ENCODE results near the gene THBS2.
A peak's percentile ranks its signal among the peaks of the same experiment; 100 is the strongest.
"Not testable (repeated sequence)": the region's sequence is repeated elsewhere in the genome, so short reads cannot be mapped to it uniquely, and the experiment has no call there.

The THBS2 gene

GRCh38 chr6:169232507-169232931 lies 21.1 kb downstream of the THBS2 start:
- DNase-seq (ENCODE audit: low spot score) (no peak), FAIRE-seq (no peak)

DNA sequence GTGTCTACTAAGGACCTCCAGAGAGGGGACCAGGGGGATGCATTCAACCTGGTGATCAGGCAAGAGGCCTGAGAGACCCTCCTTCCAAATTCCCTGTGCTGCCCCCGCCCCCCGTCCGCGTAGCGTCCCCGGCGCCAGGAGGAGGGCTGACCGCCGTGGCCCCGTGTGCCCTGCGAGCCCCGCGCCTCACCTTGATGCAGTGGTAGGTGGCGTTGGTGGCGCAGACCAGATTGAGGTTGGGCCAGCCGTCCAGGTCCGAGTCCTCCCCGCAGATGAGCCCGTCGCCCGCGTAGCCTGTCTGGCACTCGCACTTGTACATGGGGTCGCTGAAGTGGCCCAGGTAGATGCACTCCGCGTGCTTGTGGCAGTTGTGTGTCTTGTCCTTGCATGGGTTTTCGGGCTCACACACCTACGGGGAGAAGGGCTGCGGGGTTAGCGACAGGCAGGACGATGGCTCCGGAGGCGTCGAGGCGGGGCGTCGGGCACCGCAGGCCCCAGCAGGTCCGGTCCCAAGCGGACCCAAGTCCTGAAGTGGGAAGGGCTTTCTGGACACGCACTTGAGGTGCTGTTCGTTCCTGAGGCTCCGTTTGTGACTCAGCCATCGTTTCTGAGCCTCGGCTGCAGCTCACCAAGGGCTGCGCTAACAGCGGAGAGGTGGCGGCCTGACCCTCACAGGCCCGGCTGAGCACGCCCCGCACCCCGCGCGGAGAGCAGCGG lies 21.7 kb downstream of the THBS2 start:
- DNase-seq (ENCODE audit: low spot score) = no peak
- no peak for FAIRE-seq

GRCh38 chr6:169230946-169231789 lies 22.5 kb downstream of the THBS2 start:
- FAIRE-seq (no peak), DNase-seq (ENCODE audit: low spot score) (no peak)

GRCh38 chr6:169230322-169230665 lies 23.4 kb downstream of the THBS2 start:
- no peak for DNase-seq (ENCODE audit: low spot score)
- no peak for FAIRE-seq

DNA sequence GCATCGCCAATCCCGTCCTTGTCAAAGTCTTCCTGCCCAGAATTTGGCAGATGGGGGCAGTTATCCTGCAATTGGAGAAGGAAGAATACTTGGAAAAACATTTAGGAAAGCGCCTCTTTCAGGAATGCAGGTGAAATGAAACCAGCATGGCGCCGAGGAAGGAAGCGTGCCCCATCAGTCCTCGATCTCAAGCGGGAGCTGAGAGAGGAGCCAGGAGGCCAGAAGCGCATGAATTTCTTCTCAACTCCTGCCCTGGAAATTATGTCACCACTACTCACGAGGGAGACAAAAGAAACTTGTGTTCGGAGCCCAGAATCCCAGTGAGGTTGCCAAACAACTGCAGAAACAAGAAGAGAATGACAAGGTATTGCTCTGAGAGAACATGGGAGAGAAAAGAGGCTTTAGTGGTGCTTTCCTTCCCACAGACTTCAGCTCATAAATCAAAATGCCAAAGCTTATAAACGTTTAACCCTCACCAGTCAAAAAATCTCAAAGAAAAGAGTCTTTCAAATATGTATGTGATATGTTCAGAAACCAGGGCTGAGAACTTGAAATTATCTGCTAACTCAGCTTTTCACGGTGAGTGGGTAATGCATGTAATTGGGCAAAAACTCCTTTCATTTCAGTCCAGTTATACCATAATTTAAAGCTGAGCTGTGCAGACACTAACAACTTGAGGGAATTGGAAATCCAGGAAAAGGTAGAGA lies 23.9 kb downstream of the THBS2 start:
- no peak for DNase-seq (ENCODE audit: low spot score)
- FAIRE-seq = no peak

GRCh38 chr6:169227116-169227515 lies 26.5 kb downstream of the THBS2 start:
- no peak for DNase-seq (ENCODE audit: low spot score)
- FAIRE-seq = no peak

- no peak for DNase-seq (ENCODE audit: low spot score)
- no peak for FAIRE-seq
Observed at GRCh38 chr6:169225887-169226286, 27.8 kb downstream of the THBS2 start.

DNA sequence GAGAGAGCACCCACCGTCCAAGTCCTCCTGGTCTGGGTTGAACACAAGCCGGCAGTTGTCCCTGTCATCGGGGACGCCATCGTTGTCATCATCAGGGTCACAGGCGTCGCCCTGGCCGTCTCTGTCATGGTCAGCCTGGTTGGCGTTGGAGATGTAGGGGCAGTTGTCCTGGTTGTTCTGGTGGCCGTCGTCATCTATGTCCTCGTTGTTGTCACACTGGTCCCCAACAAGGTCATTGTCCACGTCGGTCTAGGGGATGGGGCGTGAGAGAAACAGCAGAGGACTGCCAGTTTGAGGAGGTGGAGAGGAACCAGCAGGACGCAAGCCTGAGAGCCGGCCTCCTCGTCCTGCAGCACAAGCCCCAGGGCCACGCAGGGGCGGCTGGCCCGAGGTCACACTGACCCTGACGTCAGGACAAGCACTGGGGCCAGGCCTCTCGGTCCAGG lies 28.5 kb downstream of the THBS2 start:
- DNase-seq (ENCODE audit: low spot score) (no peak), FAIRE-seq (no peak)

DNA sequence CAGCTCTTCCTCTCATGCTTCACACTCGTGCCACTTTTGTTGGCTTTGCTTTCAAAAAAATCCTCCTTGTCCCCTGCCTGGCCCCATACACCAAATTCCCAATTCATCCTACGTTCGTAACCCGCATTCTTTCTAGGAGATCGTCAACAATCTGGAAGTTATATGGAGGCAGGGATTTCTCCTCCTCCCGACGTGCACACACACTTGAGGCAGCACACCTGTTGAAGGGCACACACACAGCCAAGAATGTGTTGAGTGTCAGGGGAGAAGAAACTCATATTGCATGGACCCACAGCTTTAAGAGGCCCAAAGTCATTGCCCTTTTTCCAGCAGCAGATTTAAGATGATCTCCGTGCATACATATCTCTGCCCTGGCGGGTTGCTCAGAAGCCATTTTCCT lies 28.9 kb downstream of the THBS2 start:
- FAIRE-seq (no peak), DNase-seq (ENCODE audit: low spot score) (no peak)

DNA sequence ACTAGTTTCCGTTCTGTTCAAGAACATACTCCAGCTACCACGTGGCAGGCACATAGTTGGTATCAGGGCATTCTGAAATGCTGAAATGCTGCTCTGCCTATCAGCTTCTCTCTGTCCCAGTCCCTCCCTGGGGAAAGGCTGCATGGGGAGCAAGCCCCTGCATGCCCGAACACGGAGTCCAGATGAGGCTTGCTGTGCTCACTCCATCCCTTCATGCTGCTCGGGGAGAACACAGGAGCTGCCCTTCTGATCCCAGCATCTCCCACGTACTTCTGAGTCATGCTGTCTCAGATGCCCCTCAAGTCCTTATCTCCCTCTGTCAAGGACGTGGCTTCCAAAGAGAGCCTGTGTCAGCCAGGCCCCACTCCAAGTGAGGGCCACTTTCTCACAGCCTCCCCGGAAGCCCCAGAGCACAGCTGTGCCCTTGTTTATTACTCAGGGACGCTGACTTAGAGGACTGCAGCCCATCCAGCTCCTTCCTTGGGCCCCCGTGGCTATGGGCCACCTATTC lies 29.4 kb downstream of the THBS2 start:
- FAIRE-seq = no peak
- DNase-seq (ENCODE audit: low spot score) = no peak

DNA sequence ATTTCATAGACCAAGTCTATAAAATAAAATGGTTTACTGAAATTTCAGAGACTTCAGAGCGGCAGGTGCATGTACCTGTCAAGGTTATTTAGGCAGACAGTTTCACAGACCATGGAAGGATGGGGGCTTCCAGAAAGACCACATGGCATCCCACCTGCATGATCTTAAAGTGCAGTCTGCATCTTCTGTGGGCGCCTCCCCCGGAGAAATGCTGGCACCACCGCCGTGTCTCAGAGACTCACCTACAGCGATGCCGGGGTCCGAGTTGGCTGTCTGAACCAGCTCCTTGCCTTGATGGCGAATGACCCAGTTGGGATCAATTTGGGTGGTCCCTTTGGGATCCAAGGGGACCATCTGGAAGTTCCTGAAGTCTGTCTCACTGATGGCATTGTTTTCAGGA lies 30.6 kb downstream of the THBS2 start:
- no peak for DNase-seq (ENCODE audit: low spot score)
- no peak for FAIRE-seq

- no peak for DNase-seq (ENCODE audit: low spot score)
- no peak for FAIRE-seq
Observed at GRCh38 chr6:169222126-169222525, 31.5 kb downstream of the THBS2 start.

- no peak for DNase-seq (ENCODE audit: low spot score)
- FAIRE-seq = no peak
Observed at GRCh38 chr6:169221264-169221663, 32.4 kb downstream of the THBS2 start.

DNA sequence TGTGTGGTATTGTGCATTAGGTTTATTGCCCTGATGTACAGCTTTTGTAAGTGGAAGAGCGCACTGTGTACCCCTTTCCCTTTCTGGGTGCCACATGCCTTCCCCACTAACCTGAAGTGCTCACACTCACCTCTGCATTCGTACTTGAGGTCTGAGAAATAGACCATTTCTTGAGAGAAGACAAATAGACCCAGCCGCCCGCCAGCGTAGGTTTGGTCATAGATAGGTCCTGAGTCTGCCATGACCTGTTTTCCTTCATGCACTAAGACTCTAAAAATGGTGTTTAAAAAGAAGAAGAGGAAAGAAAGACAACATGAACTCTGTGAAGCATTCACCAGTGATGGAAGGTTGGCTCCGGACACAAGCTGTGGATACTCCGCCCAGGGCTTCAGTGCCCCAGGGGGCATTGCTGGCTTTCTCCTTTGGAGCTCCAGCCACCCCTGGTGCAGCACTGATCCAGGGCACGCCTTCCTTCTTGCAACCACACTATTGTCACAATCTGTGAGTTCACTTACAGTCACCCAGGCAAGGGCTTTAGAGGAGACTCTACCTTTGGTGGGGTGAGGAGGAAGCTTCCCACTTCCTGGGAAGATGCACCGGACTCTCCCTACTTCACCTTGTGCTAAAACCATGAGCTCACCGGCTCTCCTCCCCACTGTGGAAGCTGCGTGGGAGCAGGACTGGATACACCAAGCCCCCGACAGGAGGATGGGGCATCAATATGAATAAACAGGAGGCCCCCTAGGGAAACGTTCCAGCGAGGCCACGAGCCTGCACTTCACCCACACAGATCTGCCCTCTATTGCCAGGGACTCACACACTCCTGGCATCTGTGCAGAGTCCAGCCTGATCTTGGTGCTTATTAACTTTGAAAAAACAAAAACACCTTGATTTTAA lies 33.3 kb downstream of the THBS2 start:
- no peak for DNase-seq (ENCODE audit: low spot score)
- FAIRE-seq = no peak

DNA sequence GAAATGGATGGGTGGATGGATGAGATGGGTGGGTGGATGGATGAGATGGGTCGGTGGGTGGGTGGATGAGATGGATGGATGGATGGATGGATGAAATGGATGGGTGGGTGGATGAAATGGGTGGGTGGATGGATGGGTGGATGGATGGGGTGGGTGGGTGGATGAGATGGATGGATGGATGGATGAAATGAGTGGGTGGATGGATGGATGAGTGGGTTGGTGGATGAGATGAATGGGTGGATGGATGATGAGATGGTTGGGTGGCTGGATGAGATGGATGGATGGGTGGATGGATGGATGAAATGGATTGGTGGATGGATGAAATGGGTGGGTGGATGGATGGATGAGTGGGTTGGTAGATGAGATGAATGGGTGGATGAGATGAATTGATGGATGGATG lies 35.7 kb downstream of the THBS2 start:
- DNase-seq (ENCODE audit: low spot score) (no peak), FAIRE-seq (peak; percentile 17)

DNA sequence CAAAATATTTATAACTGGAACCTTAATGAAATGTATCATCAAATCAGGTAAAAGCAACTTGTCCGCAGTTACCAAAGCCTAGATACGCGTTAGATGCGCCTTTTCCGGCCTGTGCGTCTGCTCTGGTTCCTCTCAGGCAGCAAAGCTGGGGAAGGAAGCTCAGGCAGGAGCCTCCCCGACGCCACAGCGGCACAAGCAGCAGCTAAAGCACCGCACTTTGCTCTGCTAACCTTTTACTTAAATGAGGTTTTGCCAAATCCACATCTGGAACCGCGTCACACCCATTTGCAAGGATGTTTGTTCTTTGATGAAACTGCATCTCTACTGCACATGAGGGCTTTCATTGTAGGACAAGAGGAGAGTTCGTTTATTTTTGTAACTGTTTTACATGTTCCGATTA lies 36.8 kb downstream of the THBS2 start:
- no peak for DNase-seq (ENCODE audit: low spot score)
- no peak for FAIRE-seq

DNA sequence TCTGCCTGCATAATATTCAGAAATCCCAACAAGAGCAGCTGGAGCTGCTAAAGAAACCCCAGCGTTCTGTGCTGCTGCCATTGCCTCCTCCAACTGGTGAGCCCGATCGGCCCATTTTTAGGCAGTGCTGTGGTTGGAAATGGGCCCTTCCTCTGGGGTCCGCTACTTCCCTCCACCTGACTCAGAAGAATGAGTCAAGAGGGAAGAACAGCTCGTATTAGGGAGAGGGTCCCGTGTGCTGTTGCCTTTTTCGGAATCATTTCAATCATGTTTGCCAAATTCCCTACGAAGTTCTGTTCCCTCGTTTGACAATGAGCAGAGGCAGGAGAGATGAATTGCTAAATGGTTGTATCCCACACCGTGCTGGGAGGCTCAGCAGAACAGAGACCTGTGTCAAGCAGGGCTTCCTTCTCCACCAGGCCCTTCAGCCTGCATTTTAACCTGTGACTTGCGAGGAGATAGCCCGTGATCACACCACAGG lies 38.4 kb downstream of the THBS2 start:
- no peak for FAIRE-seq

DNA sequence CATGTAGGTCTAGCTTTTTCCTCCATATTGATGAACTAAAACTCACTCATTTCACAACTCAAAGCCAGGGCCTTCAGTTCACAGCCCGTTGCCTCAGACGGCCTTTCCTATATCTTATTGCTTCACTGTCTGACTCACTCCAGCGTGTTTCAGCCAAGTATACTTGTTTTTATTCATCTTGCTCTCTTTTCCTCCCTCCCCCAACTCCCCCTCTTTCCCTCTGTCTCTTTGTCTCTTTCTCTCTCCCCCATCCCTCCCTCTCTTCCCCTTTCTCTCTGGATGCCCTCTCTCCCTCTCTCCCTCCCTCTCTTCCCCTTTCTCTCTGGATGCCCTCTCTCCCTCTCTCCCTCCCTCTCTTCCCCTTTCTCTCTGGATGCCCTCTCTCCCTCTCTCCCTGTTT lies 38.9 kb downstream of the THBS2 start:
- FAIRE-seq = not testable (repeated sequence)
- DNase-seq (ENCODE audit: low spot score) = peak; percentile 39

More for the DNA sequence above, 38.4 kb downstream of the THBS2 start:
- no peak for DNase-seq (ENCODE audit: low spot score)

- FAIRE-seq (peak; percentile 70), DNase-seq (ENCODE audit: low spot score) (no peak)
Observed at GRCh38 chr6:169213814-169214520, 39.7 kb downstream of the THBS2 start.
